ENCODE measurements around the gene CALHM6. TPM values are rescaled to one million over a fixed set of nuclear protein-coding genes. Genes with fewer than 3 reads are reported as not detected.
A peak's percentile ranks its signal among the peaks of the same experiment; 100 is the strongest.

Gene CALHM6
- total and polyA plus RNA-seq, 2 of the 13 experiments (the other 11 are each of a cell fraction or from before 2014, with no cell fraction given), result not detected

DNA sequence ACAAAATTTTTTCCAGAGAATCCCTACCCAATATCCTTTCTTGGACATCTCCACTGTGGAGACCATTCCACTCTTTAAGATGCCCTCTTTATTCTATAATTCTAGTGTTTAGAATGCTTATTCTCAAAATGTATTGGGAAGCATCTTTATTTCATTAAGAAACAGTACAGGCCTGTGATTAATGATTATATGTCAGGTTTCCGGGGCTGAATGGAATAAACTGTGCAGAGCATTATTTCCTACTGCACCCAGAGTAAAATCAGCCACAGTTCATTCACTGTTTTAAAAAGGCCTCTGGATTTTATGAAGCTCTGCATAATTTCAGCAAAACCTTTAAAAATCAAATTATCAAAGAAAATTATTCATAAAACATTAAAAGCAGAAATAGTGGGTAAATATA lies 47.8 kb upstream of the CALHM6 start (continued):
- TF ChIP-seq, protein P1, sequence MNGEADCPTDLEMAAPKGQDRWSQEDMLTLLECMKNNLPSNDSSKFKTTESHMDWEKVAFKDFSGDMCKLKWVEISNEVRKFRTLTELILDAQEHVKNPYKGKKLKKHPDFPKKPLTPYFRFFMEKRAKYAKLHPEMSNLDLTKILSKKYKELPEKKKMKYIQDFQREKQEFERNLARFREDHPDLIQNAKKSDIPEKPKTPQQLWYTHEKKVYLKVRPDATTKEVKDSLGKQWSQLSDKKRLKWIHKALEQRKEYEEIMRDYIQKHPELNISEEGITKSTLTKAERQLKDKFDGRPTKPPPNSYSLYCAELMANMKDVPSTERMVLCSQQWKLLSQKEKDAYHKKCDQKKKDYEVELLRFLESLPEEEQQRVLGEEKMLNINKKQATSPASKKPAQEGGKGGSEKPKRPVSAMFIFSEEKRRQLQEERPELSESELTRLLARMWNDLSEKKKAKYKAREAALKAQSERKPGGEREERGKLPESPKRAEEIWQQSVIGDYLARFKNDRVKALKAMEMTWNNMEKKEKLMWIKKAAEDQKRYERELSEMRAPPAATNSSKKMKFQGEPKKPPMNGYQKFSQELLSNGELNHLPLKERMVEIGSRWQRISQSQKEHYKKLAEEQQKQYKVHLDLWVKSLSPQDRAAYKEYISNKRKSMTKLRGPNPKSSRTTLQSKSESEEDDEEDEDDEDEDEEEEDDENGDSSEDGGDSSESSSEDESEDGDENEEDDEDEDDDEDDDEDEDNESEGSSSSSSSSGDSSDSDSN (CRISPR knock-in tag; IDR thresholded peaks at IDR 0.05), result no peak
- TF ChIP-seq, protein P2, sequence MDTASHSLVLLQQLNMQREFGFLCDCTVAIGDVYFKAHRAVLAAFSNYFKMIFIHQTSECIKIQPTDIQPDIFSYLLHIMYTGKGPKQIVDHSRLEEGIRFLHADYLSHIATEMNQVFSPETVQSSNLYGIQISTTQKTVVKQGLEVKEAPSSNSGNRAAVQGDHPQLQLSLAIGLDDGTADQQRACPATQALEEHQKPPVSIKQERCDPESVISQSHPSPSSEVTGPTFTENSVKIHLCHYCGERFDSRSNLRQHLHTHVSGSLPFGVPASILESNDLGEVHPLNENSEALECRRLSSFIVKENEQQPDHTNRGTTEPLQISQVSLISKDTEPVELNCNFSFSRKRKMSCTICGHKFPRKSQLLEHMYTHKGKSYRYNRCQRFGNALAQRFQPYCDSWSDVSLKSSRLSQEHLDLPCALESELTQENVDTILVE (CRISPR knock-in tag; IDR thresholded peaks at IDR 0.05), result no peak
- no peak for TF ChIP-seq ZNF7 (CRISPR knock-in tag; IDR thresholded peaks at IDR 0.05)
- TF ChIP-seq HMG20B (CRISPR knock-in tag; conservative IDR thresholded peaks at IDR 0.05), result no peak
- no peak for TF ChIP-seq GATAD1 (CRISPR knock-in tag; IDR thresholded peaks at IDR 0.05)
- TF ChIP-seq GZF1 (CRISPR knock-in tag; IDR thresholded peaks at IDR 0.05), result no peak
- TF ChIP-seq ZNF10 (CRISPR knock-in tag; IDR thresholded peaks at IDR 0.05; ENCODE audit: borderline replicate concordance, low read depth), result no peak

DNA sequence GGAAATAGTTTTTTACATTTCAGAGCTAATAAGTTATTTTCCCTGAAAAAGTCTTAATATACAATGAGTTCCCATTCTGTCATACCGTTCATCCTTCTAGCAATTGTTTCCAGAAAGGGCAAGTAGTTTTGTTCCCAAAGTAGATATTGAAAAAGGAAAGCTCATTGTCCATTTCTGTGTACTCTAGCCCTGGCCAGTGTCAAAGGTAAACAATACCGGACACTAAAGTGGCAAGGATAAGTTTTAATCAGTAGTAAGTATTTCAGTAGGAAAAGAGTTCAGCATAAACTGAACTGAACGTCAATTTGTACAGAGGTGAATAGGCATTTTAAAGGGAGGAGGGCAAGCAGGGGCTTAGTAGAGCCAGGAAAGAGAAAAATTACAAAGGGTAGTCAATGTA lies 43.5 kb upstream of the CALHM6 start:
- H3K36me3 ChIP-seq (replicated peaks in 1 of 2; ENCODE audit: control insufficient read depth in 1 of 2, insufficient read depth in 2 of 2, low read length in 2 of 2), result no peaks in the 10 kb centered on the region
- no TSS peak for BruUV-seq (replicated peaks)
- intact Hi-C loops (cut with micrococcal nuclease; ENCODE audit: unreplicated experiment) (no loop called here), in situ Hi-C loops (cut with HindIII; ENCODE audit: extremely low pct_ligation_motif_present, low pct_unique_long_range_greater_than_20kb) (no loop called here)
- TF ChIP-seq NR2F6 (IDR thresholded peaks at IDR 0.05) (no peak), NR2F6 (CRISPR knock-in tag; IDR thresholded peaks at IDR 0.05) (no peak), SOX13 (IDR thresholded peaks at IDR 0.05) (no peak), SOX13 (CRISPR knock-in tag; conservative IDR thresholded peaks at IDR 0.05 in 1 of 2, IDR thresholded peaks at IDR 0.05 in 1 of 2) (peak in 1 of 2 experiments; percentile 23; a peak in 1 of 4 replicates)
- peaks cover 7% of the 10 kb centered on the region for H3K4me1 ChIP-seq (ENCODE audit: insufficient read depth, low read length)
- no peak for DNase-seq (ENCODE audit: low spot score)
- no peaks in the 10 kb centered on the region for H3K79me2 ChIP-seq (ENCODE audit: insufficient read depth, low read length)
- H3K4me2 ChIP-seq (ENCODE audit: low read depth, low read length), result no peak overlapping the region
- H3K27me3 ChIP-seq (ENCODE audit: control insufficient read depth in 1 of 2, insufficient read depth in 2 of 2, low read length in 2 of 2), result no peaks in the 10 kb centered on the region
- no peaks in the 10 kb centered on the region for H4K20me1 ChIP-seq (ENCODE audit: insufficient read depth, low read length)
- H3K9ac ChIP-seq (ENCODE audit: insufficient read depth, low read depth, low read length), result no peak overlapping the region
- H3K9me3 ChIP-seq (ENCODE audit: low read length), result no peaks in the 10 kb centered on the region
- WGBS (ENCODE audit: low lambda C conversion rate), result 1% methylated on average over 3 of the region's 3 CpGs
- ATAC-seq, result no peak
- POLR2A ChIA-PET, result no interaction called here
- FAIRE-seq, result no peak
- H3K4me3 ChIP-seq (replicated peaks in 1 of 3; ENCODE audit: insufficient read depth in 1 of 3, low read depth in 2 of 3, low read length in 3 of 3), result no peak overlapping the region
- no peak overlapping the region for H2AFZ ChIP-seq (ENCODE audit: low read length)
- no peak overlapping the region for H3K27ac ChIP-seq (ENCODE audit: extremely low read length, insufficient read depth, low read length)
- CTCF ChIA-PET (ENCODE audit: low intra/inter-chr PET ratio, low total read pairs), result no interaction called here

Data from HepG2 (cell line).